ENCODE measurements around the gene MAPKAP1. TPM values are rescaled to one million over a fixed set of nuclear protein-coding genes. Genes with fewer than 3 reads are reported as not detected.

The MAPKAP1 gene
- polyA plus RNA-seq, 1 donor from 2014 or later = 57.5 TPM

DNA sequence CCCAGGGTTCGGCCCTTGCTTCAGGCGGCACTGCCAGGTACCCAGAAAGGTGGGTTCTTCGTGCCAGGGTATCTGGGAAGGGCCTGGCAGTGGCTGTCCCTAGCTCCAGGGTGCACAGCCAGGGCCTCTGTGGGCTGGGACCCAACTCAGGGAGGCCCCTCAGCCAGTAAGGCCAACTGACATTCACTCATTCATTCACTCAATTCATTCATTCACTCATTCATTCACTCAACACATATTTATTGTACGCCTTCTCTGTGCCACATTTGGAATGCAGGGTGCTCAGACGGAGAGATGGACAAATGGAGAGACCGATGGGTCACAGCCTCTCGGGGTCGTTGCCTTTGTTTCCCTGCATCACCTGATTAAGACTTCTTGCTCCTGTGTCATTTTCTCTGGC is 290.5 kb downstream of the MAPKAP1 start:
- Histone ChIP-seq H4K20me1 (ENCODE audit: insufficient read depth) (no peaks in the 10 kb centered on the region), H3K36me3 (ENCODE audit: insufficient read depth, low read length) (no peaks in the 10 kb centered on the region), H3K27me3 (ENCODE audit: insufficient read depth, low read depth, low read length) (no peaks in the 10 kb centered on the region), H2AFZ (ENCODE audit: low read depth, low read length) (no peak overlapping the region), H3K79me2 (replicated peaks; ENCODE audit: insufficient read depth, low read length) (no peaks in the 10 kb centered on the region), H3K9me3 (ENCODE audit: low read length) (no peaks in the 10 kb centered on the region), H3F3A (ENCODE audit: insufficient read depth, low read length, poor library complexity, severe bottlenecking) (no peaks in the 10 kb centered on the region), H3K27ac (ENCODE audit: low read length) (no peak overlapping the region), H3K4me3 (ENCODE audit: low read length) (no peak overlapping the region), H3K4me2 (ENCODE audit: low read length) (no peak overlapping the region), H3K9ac (ENCODE audit: low read length) (no peak overlapping the region), H3K9me2 (ENCODE audit: insufficient read depth, low read length) (no peaks in the 10 kb centered on the region)
- TF ChIP-seq, protein P1, sequence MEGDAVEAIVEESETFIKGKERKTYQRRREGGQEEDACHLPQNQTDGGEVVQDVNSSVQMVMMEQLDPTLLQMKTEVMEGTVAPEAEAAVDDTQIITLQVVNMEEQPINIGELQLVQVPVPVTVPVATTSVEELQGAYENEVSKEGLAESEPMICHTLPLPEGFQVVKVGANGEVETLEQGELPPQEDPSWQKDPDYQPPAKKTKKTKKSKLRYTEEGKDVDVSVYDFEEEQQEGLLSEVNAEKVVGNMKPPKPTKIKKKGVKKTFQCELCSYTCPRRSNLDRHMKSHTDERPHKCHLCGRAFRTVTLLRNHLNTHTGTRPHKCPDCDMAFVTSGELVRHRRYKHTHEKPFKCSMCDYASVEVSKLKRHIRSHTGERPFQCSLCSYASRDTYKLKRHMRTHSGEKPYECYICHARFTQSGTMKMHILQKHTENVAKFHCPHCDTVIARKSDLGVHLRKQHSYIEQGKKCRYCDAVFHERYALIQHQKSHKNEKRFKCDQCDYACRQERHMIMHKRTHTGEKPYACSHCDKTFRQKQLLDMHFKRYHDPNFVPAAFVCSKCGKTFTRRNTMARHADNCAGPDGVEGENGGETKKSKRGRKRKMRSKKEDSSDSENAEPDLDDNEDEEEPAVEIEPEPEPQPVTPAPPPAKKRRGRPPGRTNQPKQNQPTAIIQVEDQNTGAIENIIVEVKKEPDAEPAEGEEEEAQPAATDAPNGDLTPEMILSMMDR (IDR thresholded peaks at IDR 0.05; ENCODE audit: poor library complexity, severe bottlenecking) = no peak
- TF ChIP-seq RAD21 (conservative IDR thresholded peaks at IDR 0.05) (no peak), EZH2 (IDR thresholded peaks at IDR 0.05; ENCODE audit: borderline replicate concordance, insufficient read depth, low read length, poor library complexity, severe bottlenecking) (no peak)

DNA sequence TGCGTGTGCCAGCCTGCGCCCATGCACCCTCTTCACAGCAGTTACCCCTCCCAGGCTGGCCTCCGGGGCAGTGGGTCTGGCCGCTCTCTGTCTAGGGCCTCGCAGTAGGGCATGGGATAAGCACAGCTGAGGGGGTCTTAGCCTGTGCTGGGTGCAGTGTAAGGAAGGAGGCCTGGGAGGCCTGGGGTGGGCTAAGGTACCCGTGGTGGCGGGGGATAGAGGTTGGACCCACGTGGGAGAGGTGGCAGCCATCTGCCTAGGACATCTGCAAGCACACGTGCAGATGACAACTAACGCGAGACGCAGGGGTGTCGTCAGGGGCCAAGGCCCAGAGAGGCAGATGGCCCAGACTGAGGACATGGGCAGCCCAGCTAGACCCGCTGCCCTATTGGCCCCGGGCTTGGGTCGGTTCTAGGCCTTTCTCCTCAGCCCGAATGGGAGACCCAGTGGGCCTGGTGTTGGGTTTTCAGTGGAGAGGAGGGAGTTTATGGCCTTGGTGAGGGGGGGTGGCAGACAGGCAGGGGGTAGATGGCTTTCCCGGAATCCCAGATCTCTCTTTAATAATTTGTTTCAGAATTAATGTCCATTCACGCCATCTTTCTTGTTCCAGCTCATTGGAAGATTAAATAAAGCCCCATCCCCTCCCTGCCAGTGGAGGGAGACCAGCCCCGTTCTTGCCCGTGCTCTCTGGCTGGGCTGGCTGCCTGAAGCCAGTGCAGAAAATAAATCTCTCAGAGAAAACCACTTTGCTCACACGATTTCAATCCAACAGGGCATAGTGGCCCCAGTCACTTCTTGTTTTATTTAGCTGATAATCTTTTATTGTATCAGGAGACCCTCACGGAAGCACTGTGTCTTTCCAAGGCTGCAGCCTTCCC is 291.2 kb downstream of the MAPKAP1 start:
- no peaks in the 10 kb centered on the region for H3K27me3 ChIP-seq (ENCODE audit: insufficient read depth, low read depth, low read length)
- H3K27ac ChIP-seq (ENCODE audit: low read length) = no peak overlapping the region
- no peak for TF ChIP-seq POLR2AphosphoS5 (IDR thresholded peaks at IDR 0.05)
- TF ChIP-seq EP300 (conservative IDR thresholded peaks at IDR 0.05; ENCODE audit: poor library complexity, severe bottlenecking) = no peak
- TF ChIP-seq RAD21 (conservative IDR thresholded peaks at IDR 0.05) = no peak
- no peak for TF ChIP-seq MXI1 (conservative IDR thresholded peaks at IDR 0.05; ENCODE audit: poor library complexity, severe bottlenecking)
- TF ChIP-seq, protein P1 (IDR thresholded peaks at IDR 0.05; ENCODE audit: poor library complexity, severe bottlenecking) = no peak
- no peak for TF ChIP-seq SMC3 (conservative IDR thresholded peaks at IDR 0.05; ENCODE audit: poor library complexity)
- TF ChIP-seq, protein P2, sequence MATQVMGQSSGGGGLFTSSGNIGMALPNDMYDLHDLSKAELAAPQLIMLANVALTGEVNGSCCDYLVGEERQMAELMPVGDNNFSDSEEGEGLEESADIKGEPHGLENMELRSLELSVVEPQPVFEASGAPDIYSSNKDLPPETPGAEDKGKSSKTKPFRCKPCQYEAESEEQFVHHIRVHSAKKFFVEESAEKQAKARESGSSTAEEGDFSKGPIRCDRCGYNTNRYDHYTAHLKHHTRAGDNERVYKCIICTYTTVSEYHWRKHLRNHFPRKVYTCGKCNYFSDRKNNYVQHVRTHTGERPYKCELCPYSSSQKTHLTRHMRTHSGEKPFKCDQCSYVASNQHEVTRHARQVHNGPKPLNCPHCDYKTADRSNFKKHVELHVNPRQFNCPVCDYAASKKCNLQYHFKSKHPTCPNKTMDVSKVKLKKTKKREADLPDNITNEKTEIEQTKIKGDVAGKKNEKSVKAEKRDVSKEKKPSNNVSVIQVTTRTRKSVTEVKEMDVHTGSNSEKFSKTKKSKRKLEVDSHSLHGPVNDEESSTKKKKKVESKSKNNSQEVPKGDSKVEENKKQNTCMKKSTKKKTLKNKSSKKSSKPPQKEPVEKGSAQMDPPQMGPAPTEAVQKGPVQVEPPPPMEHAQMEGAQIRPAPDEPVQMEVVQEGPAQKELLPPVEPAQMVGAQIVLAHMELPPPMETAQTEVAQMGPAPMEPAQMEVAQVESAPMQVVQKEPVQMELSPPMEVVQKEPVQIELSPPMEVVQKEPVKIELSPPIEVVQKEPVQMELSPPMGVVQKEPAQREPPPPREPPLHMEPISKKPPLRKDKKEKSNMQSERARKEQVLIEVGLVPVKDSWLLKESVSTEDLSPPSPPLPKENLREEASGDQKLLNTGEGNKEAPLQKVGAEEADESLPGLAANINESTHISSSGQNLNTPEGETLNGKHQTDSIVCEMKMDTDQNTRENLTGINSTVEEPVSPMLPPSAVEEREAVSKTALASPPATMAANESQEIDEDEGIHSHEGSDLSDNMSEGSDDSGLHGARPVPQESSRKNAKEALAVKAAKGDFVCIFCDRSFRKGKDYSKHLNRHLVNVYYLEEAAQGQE (IDR thresholded peaks at IDR 0.05; ENCODE audit: borderline replicate concordance) = no peak
- TF ChIP-seq TAF1 (IDR thresholded peaks at IDR 0.05; ENCODE audit: low read depth) = no peak
- no peak for TF ChIP-seq EZH2 (IDR thresholded peaks at IDR 0.05; ENCODE audit: borderline replicate concordance, insufficient read depth, low read length, poor library complexity, severe bottlenecking)
- no peaks in the 10 kb centered on the region for H3F3A ChIP-seq (ENCODE audit: insufficient read depth, low read length, poor library complexity, severe bottlenecking)
- no peaks in the 10 kb centered on the region for H3K79me2 ChIP-seq (replicated peaks; ENCODE audit: insufficient read depth, low read length)
- H3K4me2 ChIP-seq (ENCODE audit: low read length) = no peak overlapping the region
- no peaks in the 10 kb centered on the region for H4K20me1 ChIP-seq (ENCODE audit: insufficient read depth)
- no peak overlapping the region for H2AFZ ChIP-seq (ENCODE audit: low read depth, low read length)
- H3K9ac ChIP-seq (ENCODE audit: low read length) = no peak overlapping the region
- H3K9me3 ChIP-seq (ENCODE audit: low read length) = no peaks in the 10 kb centered on the region
- no peaks in the 10 kb centered on the region for H3K9me2 ChIP-seq (ENCODE audit: insufficient read depth, low read length)
- H3K36me3 ChIP-seq (ENCODE audit: insufficient read depth, low read length) = no peaks in the 10 kb centered on the region
- H3K4me3 ChIP-seq (ENCODE audit: low read length) = no peak overlapping the region
